ELF-1 (cell line): Measurements from ENCODE around the gene SLFN5.
"Not testable (repeated sequence)": the region's sequence is repeated elsewhere in the genome, so short reads cannot be mapped to it uniquely, and the experiment has no call there.

Experiments used
- DNase-seq: peaks from one replicate; pipeline ENCODE4 v3.0.0-alpha.2; 2016; ENCODE audit warnings: low read depth, low spot score

SLFN5 gene

GRCh38 chr17:35242805-35243560 is at the start of gene SLFN5:
Gene SLFN5 (plus strand): TSS chr17:35243072. CDS start chr17:35258691, 15,619 bp downstream.
- DNase-seq = peak; percentile 92

- DNase-seq = not testable (repeated sequence)
Observed at GRCh38 chr17:35194001-35194400, 48.9 kb upstream of the SLFN5 start, which contains the start of gene SLC35G3. Gene SLC35G3 (minus strand): TSS chr17:35194393. CDS start chr17:35194307, 86 bp downstream.

GRCh38 chr17:35195062-35195461 is 47.8 kb upstream of the SLFN5 start:
- not testable (repeated sequence) for DNase-seq

DNA sequence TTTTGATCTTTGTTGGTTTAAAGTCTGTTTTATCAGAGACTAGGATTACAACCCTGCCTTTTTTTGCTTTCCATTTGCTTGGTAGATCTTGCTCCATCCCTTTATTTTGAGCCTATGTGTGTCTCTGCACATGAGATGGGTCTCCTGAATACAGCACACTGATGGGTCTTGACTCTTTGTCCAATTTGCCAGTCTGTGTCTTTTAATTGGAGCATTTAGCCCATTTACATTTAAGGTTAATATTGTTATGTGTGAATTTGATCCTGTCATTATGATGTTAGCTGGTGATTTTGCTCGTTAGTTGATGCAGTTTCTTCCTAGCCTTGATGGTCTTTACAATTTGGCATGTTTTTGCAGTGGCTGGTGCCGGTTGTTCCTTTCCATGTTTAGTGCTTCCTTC is 40.3 kb upstream of the SLFN5 start:
- DNase-seq = not testable (repeated sequence)

DNA sequence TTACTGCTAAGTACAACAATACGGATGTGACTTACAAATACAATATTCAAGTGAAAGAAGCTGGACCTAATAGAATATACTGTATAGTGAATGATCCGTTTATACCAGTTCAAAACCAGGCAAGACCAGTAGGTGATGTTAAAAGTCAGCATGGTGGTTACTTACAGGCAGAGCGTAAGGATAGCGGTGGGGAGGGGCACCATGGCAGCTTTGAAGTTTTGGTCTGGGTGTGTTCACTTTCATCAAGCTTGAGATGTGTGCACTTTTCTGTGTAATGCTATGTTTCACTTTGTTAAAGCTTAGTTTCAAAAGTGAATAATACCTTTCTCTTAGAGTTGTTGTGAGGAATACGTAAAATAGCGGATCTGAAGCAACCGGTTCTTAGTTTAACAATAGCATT is 32.1 kb upstream of the SLFN5 start:
- DNase-seq = no peak

- DNase-seq = no peak
Observed at GRCh38 chr17:35212668-35213067, 30.2 kb upstream of the SLFN5 start.

DNA sequence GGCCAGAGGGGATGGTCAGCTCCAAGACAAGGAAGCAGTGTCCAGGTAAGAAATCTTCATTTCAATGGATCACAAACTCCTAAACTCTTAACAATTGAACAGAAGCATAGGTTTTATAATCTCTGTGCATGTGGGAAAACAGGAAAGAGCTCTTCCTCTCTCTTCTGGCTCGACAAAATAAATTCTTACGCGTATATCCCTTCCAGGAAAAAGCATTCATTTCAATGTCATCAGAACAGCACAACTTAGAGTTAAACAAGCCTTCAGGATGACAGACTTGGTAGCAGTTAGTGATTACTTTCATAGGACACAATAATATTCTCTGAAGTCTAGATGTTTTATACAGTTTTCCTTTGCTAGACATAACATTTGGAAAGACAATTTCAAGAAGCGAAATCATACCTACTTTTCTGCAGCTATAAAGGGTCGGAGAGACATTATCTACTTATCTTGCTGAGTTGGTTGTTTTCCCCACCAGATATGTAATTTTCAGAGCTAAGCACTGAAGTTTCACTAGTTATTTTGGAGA is 29.4 kb upstream of the SLFN5 start:
- DNase-seq = no peak

- DNase-seq = no peak
Observed at GRCh38 chr17:35214192-35214591, 28.7 kb upstream of the SLFN5 start.

DNA sequence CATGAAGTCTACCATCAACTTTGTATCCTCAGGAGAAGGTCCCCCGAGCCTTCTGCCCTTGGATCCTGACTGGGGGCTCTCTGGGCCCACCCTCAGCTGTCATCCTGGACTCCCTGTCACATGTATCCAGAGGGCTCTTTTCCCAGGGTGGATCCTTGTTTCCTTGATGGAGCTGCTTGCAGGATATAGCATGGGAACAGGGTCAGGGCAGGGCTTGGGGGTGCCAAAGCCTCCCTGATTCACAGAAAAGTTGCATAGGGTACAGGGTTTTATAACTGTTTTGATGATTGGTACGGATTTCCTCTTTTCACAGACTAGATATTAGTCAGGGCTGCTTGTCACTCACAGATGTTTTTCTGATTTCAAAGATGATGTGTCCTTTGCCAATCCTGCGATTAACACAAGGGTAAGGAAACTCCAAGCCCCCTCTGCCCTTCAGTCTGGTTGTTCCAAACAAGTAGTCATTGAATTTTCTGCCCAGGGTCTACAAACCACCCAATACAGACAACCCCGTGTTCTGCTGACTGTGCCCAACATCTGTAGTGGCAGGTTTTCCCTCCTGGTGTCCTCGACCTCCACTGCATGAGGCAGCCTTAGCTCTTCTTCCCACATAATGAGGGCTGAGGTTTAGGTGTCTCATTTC is 28.1 kb upstream of the SLFN5 start:
- DNase-seq = no peak

- no peak for DNase-seq
Observed at GRCh38 chr17:35217107-35217506, 25.8 kb upstream of the SLFN5 start.

GRCh38 chr17:35218915-35219314 is 24.0 kb upstream of the SLFN5 start:
- DNase-seq = no peak

DNA sequence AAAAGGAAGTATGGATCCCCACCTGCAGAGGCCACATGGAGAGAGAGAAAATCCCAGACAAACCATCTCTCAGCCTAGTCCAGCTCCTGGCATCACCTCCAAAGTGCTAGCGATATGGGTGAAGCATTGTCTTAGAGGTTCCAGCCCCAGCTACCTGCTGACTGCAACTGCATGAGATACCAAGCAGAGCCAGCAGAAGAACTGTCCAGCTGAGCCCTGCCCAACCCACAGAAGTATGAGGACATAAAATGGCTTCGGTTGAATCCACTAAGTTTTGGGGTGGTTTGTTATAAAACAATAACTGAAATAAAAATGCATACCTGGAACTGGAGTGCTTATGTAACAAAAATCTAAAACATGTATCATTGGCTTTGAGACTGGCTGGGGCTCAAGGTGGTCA is 20.4 kb upstream of the SLFN5 start:
- no peak for DNase-seq

- no peak for DNase-seq
Observed at GRCh38 chr17:35224436-35224835, 18.4 kb upstream of the SLFN5 start.

DNA sequence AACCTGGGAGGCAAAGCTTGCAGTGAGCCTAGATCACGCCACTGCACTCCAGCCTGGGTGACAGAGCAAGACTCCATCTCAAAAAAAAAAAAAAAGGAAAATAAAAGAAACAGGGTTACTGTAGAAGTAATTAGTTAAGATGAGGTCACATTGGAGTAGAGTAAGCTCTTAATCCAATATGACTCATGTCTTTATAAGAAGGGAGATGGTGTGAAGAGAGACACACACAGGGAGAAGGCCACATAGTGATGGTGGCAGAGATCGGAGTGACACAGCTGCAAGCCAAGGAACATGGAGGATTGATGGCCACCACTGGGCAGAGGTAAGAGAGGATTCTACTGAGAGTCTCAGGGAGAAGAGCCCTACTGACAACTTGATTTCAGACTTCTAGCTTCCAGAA is 15.3 kb upstream of the SLFN5 start:
- DNase-seq = no peak

DNA sequence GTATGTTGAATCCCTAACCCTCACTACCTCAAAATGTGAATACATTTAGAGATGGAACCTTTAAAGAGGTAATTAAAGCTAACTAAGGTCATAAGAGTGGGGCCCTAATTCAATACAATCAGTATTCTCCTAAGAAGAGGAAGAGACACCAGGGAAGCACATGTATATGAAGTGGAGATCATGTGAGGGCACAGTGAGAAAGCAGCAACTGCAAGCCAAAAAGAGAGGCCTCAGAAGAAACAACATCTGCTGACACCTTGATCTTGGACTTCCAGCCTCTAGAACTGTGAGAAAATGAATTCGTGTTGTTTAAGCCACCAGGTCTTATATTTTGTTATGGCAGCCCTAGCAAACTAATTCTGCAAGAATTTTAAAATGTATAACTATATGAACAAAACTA is 13.2 kb upstream of the SLFN5 start:
- DNase-seq = no peak

- DNase-seq = not testable (repeated sequence)
Observed at GRCh38 chr17:35234315-35234714, 8.6 kb upstream of the SLFN5 start.

- no peak for DNase-seq
Observed at GRCh38 chr17:35235289-35235688, 7.6 kb upstream of the SLFN5 start.

- DNase-seq = no peak
Observed at GRCh38 chr17:35235917-35236316, 7.0 kb upstream of the SLFN5 start.

- DNase-seq = no peak
Observed at GRCh38 chr17:35236821-35237220, 6.1 kb upstream of the SLFN5 start.

DNA sequence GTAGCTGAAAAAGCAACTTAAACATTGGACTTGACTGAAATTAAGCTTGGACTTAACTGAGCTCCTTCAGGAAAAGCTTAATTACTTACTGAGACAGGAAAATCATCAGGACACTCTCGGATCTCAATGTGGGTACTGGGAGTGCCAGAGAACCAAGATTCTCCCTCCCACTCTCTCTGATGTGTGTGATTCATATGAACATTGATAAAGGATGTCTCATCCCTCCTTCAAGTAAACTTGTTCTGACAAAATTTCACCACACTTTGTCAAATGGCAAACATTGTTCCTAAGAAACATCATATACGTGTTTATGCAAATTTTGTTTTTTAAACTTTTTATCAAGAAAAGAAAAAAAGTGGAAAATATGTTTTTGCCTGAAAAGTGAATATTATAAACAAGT is 4.1 kb upstream of the SLFN5 start:
- DNase-seq = no peak

DNA sequence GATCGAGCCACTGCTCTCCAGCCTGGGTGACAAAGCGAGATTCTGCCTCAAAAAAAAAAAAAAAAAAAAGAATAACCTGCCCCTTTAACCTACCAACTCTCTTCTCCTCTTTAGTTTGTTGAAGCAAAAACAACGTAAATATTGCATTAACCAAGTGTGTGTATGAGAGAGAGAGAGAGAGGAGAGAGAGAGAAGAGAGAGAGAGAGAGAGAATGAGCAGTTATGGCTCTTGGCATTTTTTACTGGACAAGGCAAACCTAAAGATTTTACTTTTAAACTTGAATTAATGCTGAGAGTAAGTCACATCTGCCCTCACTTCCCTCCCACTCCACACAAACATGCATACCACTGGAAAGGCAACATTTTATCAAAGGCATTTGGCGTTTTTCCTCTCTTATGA is 3.0 kb upstream of the SLFN5 start:
- DNase-seq = no peak

- DNase-seq = no peak
Observed at GRCh38 chr17:35240861-35241260, 2.0 kb upstream of the SLFN5 start.

- DNase-seq = peak; percentile 3
Observed at GRCh38 chr17:35241520-35241919, 1.4 kb upstream of the SLFN5 start.
